GM18517 (cell line): ENCODE data around the gene MXRA7.
"Not testable (repeated sequence)": the region's sequence is repeated elsewhere in the genome, so short reads cannot be mapped to it uniquely, and the experiment has no call there.

Experiments used
- ATAC-seq: cut with Tn5 transposase; IDR thresholded peaks from one replicate; pipeline ENCODE4 v1.9.1; 2021; ENCODE audit warnings: mild to moderate bottlenecking, moderate library complexity; ENCODE audit not compliant: unreplicated experiment

Gene MXRA7

GRCh38 chr17:76710863-76711611 lies at the start of gene MXRA7:
TSS of gene MXRA7 (minus strand) at chr17:76710965. CDS start at chr17:76710946, 19 bp downstream.
- no peak for ATAC-seq

GRCh38 chr17:76758570-76758969 lies 47.8 kb upstream of the MXRA7 start:
- ATAC-seq, result no peak

- no peak for ATAC-seq
Measured at GRCh38 chr17:76757256-76757655, 46.5 kb upstream of the MXRA7 start.

GRCh38 chr17:76755285-76755684 lies 44.5 kb upstream of the MXRA7 start:
- ATAC-seq, result no peak

GRCh38 chr17:76753061-76753961 lies 42.5 kb upstream of the MXRA7 start:
- ATAC-seq, result no peak

- ATAC-seq, result no peak
Measured at GRCh38 chr17:76752006-76752405, 41.2 kb upstream of the MXRA7 start.

GRCh38 chr17:76751416-76751993 lies 40.7 kb upstream of the MXRA7 start:
- ATAC-seq, result no peak

- ATAC-seq, result no peak
Measured at GRCh38 chr17:76748657-76749056, 37.9 kb upstream of the MXRA7 start.

GRCh38 chr17:76747716-76748363 lies 37.1 kb upstream of the MXRA7 start:
- no peak for ATAC-seq

- ATAC-seq, result not testable (repeated sequence)
Measured at GRCh38 chr17:76745785-76746184, 35.0 kb upstream of the MXRA7 start.

- ATAC-seq, result no peak
Measured at GRCh38 chr17:76744747-76745146, 34.0 kb upstream of the MXRA7 start.

- no peak for ATAC-seq
Measured at GRCh38 chr17:76742958-76743357, 32.2 kb upstream of the MXRA7 start.

- ATAC-seq, result no peak
Measured at GRCh38 chr17:76740329-76741118, 29.8 kb upstream of the MXRA7 start.

GRCh38 chr17:76739568-76740115 lies 28.9 kb upstream of the MXRA7 start:
- ATAC-seq, result not testable (repeated sequence)

- no peak for ATAC-seq
Measured at GRCh38 chr17:76738468-76738850, 27.7 kb upstream of the MXRA7 start.

- peak; percentile 42 for ATAC-seq
Measured at GRCh38 chr17:76737676-76738467, 27.1 kb upstream of the MXRA7 start, which contains the start of gene MFSD11. TSS of gene MFSD11 (plus strand) at chr17:76738119. CDS start at chr17:76738353, 234 bp downstream.

GRCh38 chr17:76737082-76737675 lies 26.4 kb upstream of the MXRA7 start, which contains the start of gene SRSF2:
TSS of gene SRSF2 (minus strand) at chr17:76737331. CDS start at chr17:76737160, 171 bp downstream.
- peak; percentile 66 for ATAC-seq

GRCh38 chr17:76736349-76737081 lies 25.8 kb upstream of the MXRA7 start:
- no peak for ATAC-seq
